Measurements from ENCODE around the gene TSPAN4.

- TF ChIP-seq, protein P1, sequence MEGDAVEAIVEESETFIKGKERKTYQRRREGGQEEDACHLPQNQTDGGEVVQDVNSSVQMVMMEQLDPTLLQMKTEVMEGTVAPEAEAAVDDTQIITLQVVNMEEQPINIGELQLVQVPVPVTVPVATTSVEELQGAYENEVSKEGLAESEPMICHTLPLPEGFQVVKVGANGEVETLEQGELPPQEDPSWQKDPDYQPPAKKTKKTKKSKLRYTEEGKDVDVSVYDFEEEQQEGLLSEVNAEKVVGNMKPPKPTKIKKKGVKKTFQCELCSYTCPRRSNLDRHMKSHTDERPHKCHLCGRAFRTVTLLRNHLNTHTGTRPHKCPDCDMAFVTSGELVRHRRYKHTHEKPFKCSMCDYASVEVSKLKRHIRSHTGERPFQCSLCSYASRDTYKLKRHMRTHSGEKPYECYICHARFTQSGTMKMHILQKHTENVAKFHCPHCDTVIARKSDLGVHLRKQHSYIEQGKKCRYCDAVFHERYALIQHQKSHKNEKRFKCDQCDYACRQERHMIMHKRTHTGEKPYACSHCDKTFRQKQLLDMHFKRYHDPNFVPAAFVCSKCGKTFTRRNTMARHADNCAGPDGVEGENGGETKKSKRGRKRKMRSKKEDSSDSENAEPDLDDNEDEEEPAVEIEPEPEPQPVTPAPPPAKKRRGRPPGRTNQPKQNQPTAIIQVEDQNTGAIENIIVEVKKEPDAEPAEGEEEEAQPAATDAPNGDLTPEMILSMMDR (conservative IDR thresholded peaks at IDR 0.05 in 1 of 2, IDR thresholded peaks at IDR 0.05 in 1 of 2; ENCODE audit: extremely low read depth in 1 of 2, insufficient read depth in 1 of 2, low read depth in 1 of 2, low read length in 2 of 2): no peak
- no peak for TF ChIP-seq EZH2 (IDR thresholded peaks at IDR 0.05; ENCODE audit: borderline replicate concordance, low read length)
These were observed 40.5 kb upstream of the TSPAN4 start for GRCh38 chr11:802018-802617.
